Head of caudate nucleus (tissue), 42 donors: ENCODE results near the gene CTNNBL1.
"Not testable (repeated sequence)": the region's sequence is repeated elsewhere in the genome, so short reads cannot be mapped to it uniquely, and the experiment has no call there.

Experiments
- DNase-seq, 42 donors: peaks; one replicate each; pipeline versions ENCODE4 v3.0.0 to v3.0.0-alpha.2; 2020 to 2021; ENCODE audit warnings: mixed read lengths in 7 of 42
- intact Hi-C: fragments of 100-400 bp; cut with DNase I; formaldehyde crosslinking; loops from one replicate; pipeline ENCODE4 v1.15.0; 2022

CTNNBL1 gene

DNA sequence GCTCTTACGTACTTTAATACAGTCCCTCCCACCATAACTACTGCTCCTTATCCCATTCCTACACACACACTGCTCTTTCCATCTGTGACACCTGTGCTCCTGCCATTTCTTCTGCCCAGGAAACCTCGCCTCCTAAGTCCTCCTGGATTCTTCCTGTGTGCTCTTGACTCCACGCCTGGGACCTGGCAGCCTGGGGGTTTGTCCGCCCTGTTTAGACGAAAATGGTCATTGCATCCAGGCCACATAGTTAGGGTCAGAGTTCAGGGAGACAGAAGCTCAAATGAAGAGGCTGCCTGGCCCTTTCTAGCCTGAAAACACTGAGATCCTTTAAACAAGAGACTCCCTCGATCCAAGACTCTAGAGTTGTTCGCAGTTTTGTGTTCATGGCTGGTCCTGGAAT, 17.4 kb upstream of the CTNNBL1 start:
- no peak for DNase-seq
- intact Hi-C loops = no loop called here

DNA sequence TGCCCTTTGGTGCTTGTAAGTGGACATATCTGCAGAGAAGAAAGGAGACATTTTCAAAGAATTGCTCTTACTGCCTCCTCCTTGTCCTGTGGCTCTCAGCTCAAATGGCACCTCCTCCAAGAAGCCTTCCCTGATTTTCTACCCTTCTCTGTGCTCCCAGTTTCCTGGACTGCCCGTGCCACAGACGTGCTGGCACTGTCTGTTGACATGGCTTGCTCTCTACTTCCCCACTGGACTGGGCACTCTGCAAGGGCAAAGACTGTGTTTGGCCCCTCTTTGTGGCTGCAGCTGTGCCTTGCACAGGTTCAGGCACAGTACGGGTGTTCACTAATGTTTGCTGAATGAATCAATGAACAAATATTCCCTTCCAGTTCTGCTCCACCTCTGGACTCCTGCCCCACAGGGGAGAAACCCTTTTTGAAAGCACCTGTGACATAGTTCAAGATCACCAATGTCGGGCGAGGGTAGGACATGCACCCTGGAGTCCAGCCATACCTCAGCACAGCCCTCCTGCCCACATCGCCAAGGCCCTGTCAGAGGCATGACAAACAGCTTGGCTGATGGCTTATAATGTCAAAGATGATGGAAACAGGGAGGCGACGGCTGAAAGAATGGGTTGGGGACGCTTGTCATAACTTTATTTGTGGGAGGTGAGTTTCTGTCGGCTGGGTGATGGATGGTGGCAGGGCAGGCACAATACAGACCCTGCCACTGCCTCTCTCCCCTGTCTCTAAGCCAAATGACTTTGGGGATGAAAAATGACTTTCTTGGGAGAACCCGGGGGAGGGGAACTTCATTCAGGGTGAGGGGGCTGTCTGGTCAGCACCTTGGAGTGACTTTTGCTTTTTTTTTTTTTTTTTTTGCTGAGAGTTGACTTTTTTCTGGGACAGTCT, 15.6 kb upstream of the CTNNBL1 start:
- DNase-seq = no peak
- intact Hi-C loops = no loop called here

DNA sequence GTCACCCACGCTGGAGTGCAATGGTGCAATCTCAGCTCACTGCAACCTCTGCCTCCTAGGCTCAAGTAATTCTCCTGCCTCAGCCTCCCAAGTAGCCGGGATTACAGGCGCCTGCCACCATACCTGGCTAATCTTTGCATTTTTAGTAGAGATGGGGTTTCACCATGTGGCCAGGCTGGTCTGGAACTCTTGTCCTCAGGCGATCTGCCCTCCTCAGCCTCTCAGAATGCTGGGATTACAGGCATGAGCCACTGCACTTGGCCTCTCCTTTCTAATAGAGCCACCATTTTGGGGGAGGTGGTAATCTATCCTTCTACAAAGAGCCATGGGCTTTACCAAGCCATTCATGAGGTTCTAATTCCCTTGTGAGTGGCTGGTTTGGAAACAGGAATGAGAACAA, 14.1 kb upstream of the CTNNBL1 start:
- DNase-seq, intact Hi-C loops: not testable (repeated sequence)

DNA sequence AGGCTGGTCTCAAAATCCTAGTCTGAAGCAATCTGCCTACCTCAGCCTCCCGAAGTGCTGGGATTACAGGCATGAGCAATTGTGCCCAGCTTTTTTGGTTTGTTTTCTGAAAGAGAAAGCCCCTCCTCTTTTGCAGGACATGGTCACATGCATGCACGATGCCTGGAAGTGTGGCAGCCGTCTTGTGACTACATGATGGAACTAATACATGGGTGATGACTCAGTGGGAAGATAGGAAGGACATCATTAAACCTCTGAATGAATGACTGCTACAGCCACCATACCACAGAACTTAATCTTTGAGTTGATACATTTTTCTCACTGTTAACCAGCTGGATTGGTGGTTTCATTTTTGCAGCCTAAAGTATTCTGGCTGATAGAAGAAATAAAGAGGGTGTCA, 13.4 kb upstream of the CTNNBL1 start:
- intact Hi-C loops = no loop called here
- no peak for DNase-seq

DNA sequence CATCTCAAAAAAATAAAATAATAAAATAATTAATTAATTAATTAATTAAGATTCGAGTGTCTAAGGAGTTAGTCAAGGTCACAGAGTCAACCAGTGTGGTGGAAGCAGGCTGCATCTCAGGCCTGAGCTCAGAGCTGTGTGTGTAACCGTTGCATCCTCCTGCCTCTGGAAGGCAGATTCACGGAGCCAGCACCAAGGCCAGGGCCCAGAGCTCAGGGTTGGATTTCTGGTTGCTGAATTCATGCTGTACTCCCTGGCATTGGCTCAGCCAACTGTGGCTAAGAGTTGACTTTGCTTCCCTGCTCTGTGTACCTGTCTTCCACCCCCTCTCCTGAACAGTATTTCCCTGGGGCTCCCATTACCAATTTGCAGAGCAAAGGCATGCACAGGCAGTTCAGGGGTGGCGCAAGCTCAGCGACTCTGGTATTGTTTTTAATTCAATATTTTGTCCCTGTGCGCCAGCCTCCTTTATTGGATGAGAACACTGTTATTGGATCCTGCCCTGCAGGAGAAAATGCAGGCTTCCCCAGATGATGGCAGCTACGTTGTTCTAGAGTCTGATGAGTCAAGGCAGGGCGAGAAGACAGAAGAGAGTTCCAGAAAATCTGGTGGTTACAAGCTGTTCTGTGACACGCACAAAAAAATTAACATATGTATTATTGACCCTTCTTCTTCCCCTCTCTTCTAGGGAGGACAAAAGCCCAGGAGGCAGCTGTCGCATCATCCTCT, 12.3 kb upstream of the CTNNBL1 start:
- DNase-seq = no peak
- intact Hi-C loops = no loop called here

DNA sequence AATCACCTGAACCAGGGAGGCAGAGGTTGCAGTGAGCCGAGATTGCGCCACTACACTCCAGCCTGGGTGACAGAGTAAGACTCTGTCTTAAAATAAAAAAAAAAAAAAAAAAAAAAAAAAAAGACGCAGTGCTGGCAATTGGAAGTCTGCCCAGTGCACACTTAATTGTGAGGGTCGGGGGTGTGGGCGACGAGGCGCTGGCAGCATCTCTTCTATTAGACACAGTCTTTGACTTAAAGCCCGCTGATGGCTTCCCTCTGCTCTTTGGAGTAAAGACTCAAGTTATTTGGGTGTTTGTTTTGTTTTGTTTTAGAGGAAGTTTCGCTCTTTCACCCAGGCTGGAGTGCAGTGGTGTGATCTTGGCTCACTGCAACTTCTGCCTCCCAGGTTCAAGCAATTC, 10.7 kb upstream of the CTNNBL1 start:
- intact Hi-C loops, DNase-seq: not testable (repeated sequence)

DNA sequence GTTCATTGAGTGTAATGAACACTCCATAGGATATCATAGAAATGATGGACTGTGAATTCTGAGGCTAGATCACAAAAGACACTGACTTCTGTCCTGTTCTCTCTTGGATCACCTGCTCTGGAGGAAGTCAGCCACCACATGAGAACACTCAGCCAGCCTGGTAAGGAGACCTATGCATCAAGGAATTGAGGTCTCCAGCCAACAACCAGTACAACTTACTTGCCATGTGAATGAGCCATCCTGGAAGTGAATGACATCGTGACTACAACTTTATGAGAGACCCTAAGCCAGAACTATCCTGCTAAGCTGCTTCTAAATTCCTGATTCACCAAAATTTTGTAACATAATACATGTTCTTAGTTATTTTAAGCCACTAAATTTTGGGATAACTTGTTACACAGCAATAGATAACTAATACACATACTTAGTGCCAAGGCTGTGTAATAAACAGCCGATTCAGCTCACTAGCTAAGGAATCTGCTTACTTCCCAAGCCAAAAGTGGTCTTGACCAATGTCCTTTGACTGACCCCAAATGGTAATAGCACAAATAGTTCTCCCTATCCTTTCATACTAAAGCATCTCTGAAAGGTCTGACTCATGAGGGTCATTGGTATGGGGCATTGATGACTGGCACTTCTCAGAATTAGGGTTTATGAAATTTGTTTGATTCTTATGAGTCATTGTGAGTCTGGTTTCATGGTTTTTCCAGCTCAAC, 6.9 kb upstream of the CTNNBL1 start:
- intact Hi-C loops = no loop called here
- no peak for DNase-seq

DNA sequence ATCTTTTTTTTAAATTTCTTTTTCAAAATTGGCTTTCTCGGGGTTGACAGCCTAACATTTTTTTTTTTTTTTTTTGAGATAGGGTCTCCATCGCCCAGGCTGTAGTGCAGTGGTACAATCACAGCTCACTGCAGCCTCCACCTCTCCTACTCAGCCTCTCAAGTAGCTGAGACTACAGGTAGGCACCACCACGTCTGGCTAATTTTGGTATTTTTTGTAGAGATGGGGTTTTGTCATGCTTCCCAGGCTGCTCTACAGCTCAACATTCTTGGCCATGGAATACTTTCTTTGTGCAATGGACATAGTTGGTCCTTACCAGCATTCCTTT, 6.4 kb upstream of the CTNNBL1 start:
- DNase-seq = no peak
- intact Hi-C loops = no loop called here

DNA sequence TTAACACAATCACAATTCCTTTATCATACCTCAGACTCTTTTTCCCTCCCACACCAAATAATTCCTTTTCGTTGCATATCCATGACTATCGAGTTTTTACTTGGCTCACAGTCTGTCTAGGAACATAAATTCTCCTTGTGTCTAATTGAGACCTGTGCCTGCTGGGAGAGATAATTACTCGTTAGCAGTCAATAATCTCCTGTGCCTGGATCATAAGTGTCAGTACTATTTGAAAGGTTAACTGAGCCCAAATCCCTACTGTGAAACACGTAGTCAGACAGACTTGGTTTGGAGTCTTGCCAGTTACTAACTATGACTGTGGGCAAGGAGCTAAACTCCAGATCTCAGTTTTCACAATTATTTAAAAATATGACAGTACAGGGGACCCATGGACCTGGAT, 5.7 kb upstream of the CTNNBL1 start:
- no peak for DNase-seq
- intact Hi-C loops = no loop called here

DNA sequence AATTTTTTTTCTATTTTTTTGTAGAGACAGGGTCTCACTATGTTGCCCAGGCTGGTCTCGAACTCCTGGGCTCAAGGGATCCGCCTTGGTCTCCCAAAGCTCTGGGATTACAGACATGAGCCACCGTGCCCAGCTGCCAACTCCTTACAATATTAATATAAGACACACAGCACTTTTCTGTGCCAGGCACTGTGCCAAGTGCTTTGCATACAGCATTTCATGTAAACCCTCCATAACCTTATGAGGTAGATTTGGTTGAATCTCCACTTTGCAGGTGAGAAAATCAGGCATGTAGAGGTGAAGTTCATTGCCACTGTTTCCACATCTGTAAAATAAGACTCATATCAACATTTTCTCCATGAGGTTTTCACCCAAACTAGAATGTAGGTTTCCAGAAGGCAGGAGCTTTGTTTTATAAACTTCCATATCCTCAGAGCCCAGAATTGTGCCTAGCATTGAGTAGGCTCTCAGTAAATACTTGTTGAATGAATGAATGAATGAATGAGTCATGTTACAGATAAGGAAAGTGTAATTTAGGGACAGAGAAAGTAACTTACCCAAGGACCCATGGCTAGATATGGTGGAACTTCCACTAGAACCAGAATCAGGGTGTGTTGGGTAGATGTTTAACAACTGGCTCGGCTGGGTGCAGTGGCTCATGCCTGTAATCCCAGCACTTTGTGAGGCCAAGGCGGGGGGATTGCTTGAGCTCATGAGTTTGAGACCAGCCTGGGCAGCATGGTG, 3.0 kb upstream of the CTNNBL1 start:
- no peak for DNase-seq
- intact Hi-C loops = no loop called here

DNA sequence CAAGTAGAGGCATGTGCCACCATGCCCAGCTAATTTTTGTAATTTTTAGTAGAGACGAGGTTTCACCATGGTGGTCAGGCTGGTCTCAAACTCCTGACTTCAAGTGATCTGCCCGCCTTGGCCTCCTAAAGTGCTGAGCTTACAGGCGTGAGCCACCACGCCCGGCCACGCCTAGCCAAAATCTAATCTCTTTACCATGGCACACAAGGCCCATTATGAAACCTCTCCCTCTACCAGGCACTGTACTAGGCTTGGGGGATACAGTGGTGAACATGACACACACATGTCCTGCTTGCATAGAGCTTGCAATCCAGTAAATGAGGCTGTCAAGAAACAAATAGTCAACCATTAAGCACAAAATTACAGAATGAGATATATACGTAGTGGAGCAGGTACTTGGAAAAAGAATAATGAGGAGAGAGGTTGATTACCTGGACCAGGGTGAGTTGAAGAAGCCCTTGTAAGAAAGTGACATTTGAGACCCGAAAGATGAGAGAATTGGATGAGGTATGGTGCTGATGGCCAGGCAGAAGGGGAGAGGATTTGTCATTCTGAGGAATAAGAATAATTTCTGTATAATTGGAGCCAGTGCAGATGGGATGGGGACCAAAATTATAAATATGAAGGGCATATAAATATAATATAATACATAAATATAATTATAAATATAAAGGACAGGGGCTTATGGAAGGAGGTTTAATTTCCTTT, 1.2 kb upstream of the CTNNBL1 start:
- DNase-seq = no peak
- intact Hi-C loops = no loop called here

DNA sequence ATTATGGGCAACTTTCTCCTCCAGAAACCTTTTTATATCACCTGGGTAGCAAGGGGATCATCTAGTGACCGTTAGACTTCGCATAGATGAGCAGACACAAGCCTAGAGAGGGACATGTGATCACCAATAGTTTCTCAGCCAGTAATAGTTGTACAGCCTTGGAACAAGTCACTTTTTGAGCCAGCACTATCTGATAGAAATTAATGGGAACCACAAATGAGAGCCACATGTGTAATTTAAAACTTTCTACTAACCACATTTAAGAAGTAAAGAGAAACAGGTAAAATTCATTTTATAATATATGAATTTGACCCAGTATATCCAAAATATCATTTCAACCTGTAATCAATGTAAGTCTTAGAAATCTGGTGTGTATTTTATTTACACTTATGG, 592 bp upstream of the CTNNBL1 start:
- intact Hi-C loops = no loop called here
- DNase-seq = no peak

DNA sequence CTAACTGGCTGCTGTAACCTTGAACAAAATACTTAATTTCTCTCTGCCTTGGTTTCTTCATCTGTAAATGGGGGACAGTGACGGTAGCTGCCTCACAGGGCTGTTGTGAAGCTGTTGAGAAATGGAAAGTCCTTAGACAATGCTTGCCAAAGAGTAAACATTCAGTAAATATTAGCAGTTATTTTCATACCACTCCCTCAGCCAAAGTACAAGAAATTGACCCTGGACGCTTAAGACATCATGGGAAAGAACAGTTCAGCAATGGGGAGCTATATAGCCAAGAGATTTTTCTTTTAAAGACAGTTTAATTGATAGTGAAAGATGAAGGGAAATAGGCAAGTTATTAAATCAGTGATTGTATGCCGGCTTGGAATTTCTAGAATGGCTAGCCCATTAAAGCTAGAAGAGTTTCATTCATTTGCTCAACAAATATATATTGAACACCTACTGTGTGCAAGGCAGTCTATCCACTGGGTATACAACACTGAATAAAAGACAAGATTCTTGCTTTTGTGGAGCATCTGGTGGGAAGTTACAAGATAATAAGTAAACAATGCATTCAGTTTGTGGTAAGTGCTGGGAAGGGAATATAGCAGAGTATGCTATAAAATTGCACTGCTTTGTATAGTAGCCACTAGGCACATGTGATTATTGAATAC, 2.0 kb downstream of the CTNNBL1 start:
- intact Hi-C loops = no loop called here

DNA sequence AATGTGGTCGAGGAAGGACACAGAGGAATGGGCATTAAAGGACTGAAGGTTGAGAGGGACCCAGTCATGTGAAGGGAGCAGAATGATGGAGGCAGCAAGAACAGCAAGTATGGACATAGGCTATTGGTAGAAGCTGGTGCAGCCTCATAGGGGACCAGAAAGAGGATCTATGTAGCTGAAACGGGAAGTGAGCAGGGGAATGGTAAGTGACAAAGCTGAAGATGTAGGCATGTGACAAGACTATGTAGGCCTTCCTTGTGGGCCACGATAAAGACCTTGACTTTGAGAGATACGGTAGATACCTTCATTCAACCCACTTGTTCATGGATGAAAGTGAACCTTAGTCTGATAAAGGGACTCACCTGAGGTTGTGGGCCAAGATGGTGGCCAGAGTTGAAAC, 3.5 kb downstream of the CTNNBL1 start:
- intact Hi-C loops = no loop called here

More for the DNA sequence above, 2.0 kb downstream of the CTNNBL1 start:
- DNase-seq = no peak

DNA sequence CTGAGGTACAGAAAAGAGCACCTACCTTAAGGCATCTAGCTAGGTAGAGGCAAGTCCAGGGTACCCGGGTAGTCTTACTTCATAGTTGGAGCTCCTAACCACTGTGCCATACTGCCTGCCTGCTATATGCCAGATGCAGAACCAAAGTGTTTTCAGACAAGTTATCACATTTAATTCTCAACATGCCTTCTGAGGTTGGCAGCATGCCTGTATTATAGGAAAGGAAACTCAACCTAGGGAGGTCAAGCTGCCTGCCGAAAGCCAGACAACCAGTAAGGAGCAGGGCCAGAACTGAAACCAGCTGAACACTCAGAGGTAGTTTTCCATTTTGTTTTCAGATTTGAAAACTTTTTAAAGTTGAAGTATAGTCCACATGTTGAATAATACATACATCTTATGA, 5.4 kb downstream of the CTNNBL1 start:
- intact Hi-C loops = no loop called here

More for the DNA sequence above, 3.5 kb downstream of the CTNNBL1 start:
- peak in 5 of 42 donors; percentile 4 to 46 (median 15) for DNase-seq

DNA sequence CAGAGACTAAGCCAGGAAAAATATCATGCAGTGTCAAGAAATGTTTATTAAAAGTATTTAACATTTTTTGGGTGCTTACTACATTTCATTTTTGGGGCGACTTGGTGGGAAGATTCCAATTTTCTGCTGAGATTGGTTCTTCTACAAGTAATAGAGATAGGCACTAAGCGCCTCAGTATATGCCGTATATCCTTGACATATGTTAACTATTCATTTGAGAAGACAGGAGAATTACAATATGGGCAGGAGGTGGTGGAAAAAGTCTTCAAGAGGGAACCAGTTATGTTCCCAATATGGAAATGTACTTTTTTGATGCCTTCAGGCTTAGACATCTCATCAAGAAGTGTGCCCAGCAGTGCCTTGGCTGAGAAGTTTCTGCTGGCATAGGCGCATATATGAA, 6.5 kb downstream of the CTNNBL1 start:
- intact Hi-C loops = no loop called here
- DNase-seq = no peak

More for the DNA sequence above, 5.4 kb downstream of the CTNNBL1 start:
- no peak for DNase-seq

DNA sequence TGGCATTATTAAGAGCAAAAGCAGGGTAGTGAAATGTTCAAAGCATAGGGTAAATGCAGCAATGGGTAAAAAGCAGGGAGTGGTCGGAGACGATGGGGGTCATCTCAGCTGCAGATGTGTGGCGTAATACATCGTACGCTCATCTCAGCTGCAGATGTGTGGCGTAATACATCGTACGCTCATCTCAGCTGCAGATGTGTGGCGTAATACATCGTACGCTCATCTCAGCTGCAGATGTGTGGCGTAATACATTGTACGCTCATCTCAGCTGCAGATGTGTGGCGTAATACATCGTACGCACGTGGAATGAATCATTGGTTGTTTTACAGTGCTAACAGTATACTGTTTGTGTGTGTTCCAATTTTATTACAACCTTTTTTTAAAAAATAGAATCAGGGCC, 7.8 kb downstream of the CTNNBL1 start:
- DNase-seq, intact Hi-C loops: not testable (repeated sequence)

DNA sequence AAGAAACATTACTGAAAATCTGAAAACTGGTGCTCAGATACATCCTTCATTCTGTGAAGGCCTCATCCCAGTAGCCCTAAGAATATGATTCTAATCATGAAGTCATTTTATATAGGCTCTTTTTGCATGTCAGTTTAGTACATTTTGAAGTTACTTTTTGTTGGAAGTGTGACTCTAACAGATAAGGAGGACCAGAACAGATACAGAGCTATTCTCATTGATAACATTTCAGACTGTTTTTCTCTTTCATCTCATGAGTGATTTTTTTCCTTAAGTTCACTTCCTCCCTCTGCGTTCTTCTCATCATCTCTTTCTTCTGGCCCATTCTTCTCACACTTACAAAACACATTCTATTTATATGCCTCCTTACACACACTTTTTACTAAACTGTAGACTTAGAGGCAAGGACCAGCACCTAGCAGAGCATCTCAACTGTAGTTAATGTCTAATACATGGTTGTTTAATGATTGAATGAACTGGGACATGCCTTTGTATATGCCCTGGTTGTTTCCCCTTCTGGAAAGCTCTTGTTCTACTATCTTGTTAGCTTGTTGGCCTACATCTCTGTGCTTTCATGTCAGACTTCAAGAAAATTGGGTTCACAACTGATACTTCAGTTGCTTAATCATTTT, 8.7 kb downstream of the CTNNBL1 start:
- no peak for DNase-seq
- intact Hi-C loops = no loop called here
